Esophagus squamous epithelium (tissue), 4 donors: Measurements from ENCODE around the gene TFDP2.

ENCODE experiments used
- POLR2A ChIP-seq, 4 donors: fragments of 450-650 bp; IDR thresholded peaks; one replicate each; pipeline ENCODE4 v1.6.1; 2017; ENCODE audit warnings: antibody characterized with exemption in 4 of 4, mild to moderate bottlenecking in 4 of 4, moderate library complexity in 3 of 4
- TF ChIP-seq, protein P1 (sequence below), 6 experiments: fragments of 450-650 bp in 4 of 6; fragments of 200-600 bp in 2 of 6; sonication (generic) in 2 of 6; IDR thresholded peaks; one replicate each; pipeline ENCODE4 v1.5.1; 2016 to 2019; ENCODE audit warnings: antibody characterized with exemption in 6 of 6, mild to moderate bottlenecking in 4 of 6, moderate library complexity in 4 of 6

DNA sequence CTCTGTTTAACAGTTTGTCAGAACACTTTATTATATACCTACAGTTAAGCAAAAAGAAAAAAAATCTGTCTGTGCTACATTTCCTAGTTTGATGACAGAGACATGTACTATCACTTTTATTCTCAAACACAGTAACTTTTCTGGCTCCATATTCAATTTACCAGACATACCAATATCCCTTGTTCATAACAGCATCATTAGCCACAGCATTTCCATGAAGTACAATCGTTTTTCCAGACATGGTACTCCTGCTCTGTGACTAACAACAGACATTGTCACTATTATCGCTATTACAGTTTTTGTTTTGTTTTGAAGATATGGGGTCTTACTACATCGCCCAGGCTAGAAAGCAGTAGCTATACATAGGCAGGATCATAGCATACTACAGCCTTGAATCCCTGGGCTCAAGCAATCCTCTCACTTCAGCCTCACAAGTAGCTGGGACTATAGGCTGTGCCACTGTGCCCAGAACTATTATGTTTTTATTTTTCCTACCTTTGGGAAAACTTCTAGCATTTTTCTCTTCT lies 14.5 kb downstream of the TFDP2 start:
- no peak for TF ChIP-seq POLR2A (IDR thresholded peaks at IDR 0.05)
- TF ChIP-seq, protein P1, sequence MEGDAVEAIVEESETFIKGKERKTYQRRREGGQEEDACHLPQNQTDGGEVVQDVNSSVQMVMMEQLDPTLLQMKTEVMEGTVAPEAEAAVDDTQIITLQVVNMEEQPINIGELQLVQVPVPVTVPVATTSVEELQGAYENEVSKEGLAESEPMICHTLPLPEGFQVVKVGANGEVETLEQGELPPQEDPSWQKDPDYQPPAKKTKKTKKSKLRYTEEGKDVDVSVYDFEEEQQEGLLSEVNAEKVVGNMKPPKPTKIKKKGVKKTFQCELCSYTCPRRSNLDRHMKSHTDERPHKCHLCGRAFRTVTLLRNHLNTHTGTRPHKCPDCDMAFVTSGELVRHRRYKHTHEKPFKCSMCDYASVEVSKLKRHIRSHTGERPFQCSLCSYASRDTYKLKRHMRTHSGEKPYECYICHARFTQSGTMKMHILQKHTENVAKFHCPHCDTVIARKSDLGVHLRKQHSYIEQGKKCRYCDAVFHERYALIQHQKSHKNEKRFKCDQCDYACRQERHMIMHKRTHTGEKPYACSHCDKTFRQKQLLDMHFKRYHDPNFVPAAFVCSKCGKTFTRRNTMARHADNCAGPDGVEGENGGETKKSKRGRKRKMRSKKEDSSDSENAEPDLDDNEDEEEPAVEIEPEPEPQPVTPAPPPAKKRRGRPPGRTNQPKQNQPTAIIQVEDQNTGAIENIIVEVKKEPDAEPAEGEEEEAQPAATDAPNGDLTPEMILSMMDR (IDR thresholded peaks at IDR 0.05) = no peak
